Stimulated activated CD8-positive, alpha-beta memory T cell treated with anti-CD3 and anti-CD28 coated beads, Interleukin-7, amount 100 ng/mL, for 4 hours (primary cell): ENCODE results near the gene ARHGEF11.

Experiments
- DNase-seq, 2 donors: peaks; one replicate each; pipeline ENCODE4 v3.0.0-alpha.2; 2020; ENCODE audit warnings: low read depth in 2 of 2

ARHGEF11 gene

GRCh38 chr1:156910309-156910782 lies 135.2 kb downstream of the ARHGEF11 start:
- DNase-seq: peak; percentile 11 to 23

GRCh38 chr1:156909671-156910070 lies 135.9 kb downstream of the ARHGEF11 start:
- no peak for DNase-seq

- no peak for DNase-seq
Observed at GRCh38 chr1:156908955-156909354, 136.6 kb downstream of the ARHGEF11 start.

- DNase-seq: no peak
Observed at GRCh38 chr1:156908541-156908940, 137.0 kb downstream of the ARHGEF11 start.

- no peak for DNase-seq
Observed at GRCh38 chr1:156906206-156906906, 139.2 kb downstream of the ARHGEF11 start.

GRCh38 chr1:156905651-156906050 lies 139.9 kb downstream of the ARHGEF11 start:
- DNase-seq: no peak

- DNase-seq: no peak
Observed at GRCh38 chr1:156905176-156905575, 140.4 kb downstream of the ARHGEF11 start.

- DNase-seq: no peak
Observed at GRCh38 chr1:156904187-156904959, 141.2 kb downstream of the ARHGEF11 start.

GRCh38 chr1:156903328-156904091 lies 142.0 kb downstream of the ARHGEF11 start:
- DNase-seq: no peak

- DNase-seq: no peak
Observed at GRCh38 chr1:156901966-156902915, 143.3 kb downstream of the ARHGEF11 start.

- DNase-seq: no peak
Observed at GRCh38 chr1:156901590-156901900, 144.0 kb downstream of the ARHGEF11 start.

GRCh38 chr1:156900896-156901589 lies 144.5 kb downstream of the ARHGEF11 start:
- DNase-seq: no peak

GRCh38 chr1:156899956-156900718 lies 145.4 kb downstream of the ARHGEF11 start:
- no peak for DNase-seq

GRCh38 chr1:156898971-156899664 lies 146.4 kb downstream of the ARHGEF11 start:
- DNase-seq: no peak

- no peak for DNase-seq
Observed at GRCh38 chr1:156898161-156898566, 147.4 kb downstream of the ARHGEF11 start.

GRCh38 chr1:156897078-156897825 lies 148.3 kb downstream of the ARHGEF11 start:
- no peak for DNase-seq

- no peak for DNase-seq
Observed at GRCh38 chr1:156896490-156897033, 149.0 kb downstream of the ARHGEF11 start.

- DNase-seq: no peak
Observed at GRCh38 chr1:156895927-156896326, 149.6 kb downstream of the ARHGEF11 start.
